OCI-LY3 (cell line): ENCODE results near the gene CACNA2D3.

Experiments used
- H2AFZ ChIP-seq: fragments of 200-600, 300-600 bp; shearing (Covaris generic); 2 replicates; pipeline ENCODE4 v1.6.0; 2014; ENCODE audit warnings: antibody characterized with exemption, low read depth, low read length
- H3K27ac ChIP-seq: fragments of 200-600, 300-600 bp; sonication (generic); 2 replicates; pipeline ENCODE4 v1.5.1; 2014; ENCODE audit warnings: mild to moderate bottlenecking, low read length, moderate library complexity, mixed read lengths
- H3K27me3 ChIP-seq: fragments of 200-600, 300-600 bp; sonication (generic); 2 replicates; pipeline ENCODE4 v1.6.1; 2014; ENCODE audit warnings: low read depth, low read length, mixed read lengths
- H3K36me3 ChIP-seq: fragments of 200-600, 300-600 bp; sonication (generic); replicated peaks from 2 replicates; pipeline ENCODE3; 2014; ENCODE audit warnings: low read depth, low read length, mixed read lengths
- H3K4me1 ChIP-seq: fragments of 300-600, 200-600 bp; sonication (generic); 2 replicates; pipeline ENCODE4 v1.6.1; 2014; ENCODE audit warnings: low read length, mixed read lengths
- H3K4me2 ChIP-seq: fragments of 200-600, 300-600 bp; sonication (generic); 2 replicates; pipeline ENCODE4 v1.6.1; 2014; ENCODE audit warnings: low read length, mixed read lengths
- H3K4me3 ChIP-seq: fragments of 300-600, 200-600 bp; sonication (generic); 2 replicates; pipeline ENCODE4 v1.5.1; 2014; ENCODE audit warnings: antibody characterized with exemption, mild to moderate bottlenecking, low read length, moderate library complexity
- H3K79me2 ChIP-seq: fragments of 300-600, 200-600 bp; shearing (Covaris generic); 2 replicates; pipeline ENCODE4 v1.6.1; 2014; ENCODE audit warnings: mild to moderate bottlenecking, low read length, mixed read lengths
- H3K9ac ChIP-seq: fragments of 300-600, 200-600 bp; shearing (Covaris generic); 2 replicates; pipeline ENCODE4 v1.6.0; 2014; ENCODE audit warnings: mild to moderate bottlenecking, low read length, moderate library complexity
- H3K9me3 ChIP-seq: fragments of 200-600, 300-600 bp; shearing (Covaris generic); 2 replicates; pipeline ENCODE4 v1.6.1; 2014; ENCODE audit warnings: low read length, mixed read lengths; ENCODE audit not compliant: insufficient read depth
- H4K20me1 ChIP-seq: fragments of 200-600, 300-600 bp; sonication (generic); 2 replicates; pipeline ENCODE4 v1.6.1; 2016; ENCODE audit warnings: low read length, mixed read lengths; ENCODE audit not compliant: insufficient read depth
- EZH2phosphoT487 ChIP-seq: fragments of 200-600 bp; shearing (Covaris generic); IDR thresholded peaks from 2 replicates; pipeline ENCODE4 v1.6.1; 2018; ENCODE audit warnings: antibody characterized with exemption, mixed run types, low read depth
- TF ChIP-seq, protein P1 (sequence below): fragments of 200-600, 300-600 bp; sonication (generic); IDR thresholded peaks from 2 replicates; pipeline ENCODE4 v1.5.1; 2014; ENCODE audit warnings: antibody characterized with exemption, low read length, low read depth

Gene CACNA2D3

DNA sequence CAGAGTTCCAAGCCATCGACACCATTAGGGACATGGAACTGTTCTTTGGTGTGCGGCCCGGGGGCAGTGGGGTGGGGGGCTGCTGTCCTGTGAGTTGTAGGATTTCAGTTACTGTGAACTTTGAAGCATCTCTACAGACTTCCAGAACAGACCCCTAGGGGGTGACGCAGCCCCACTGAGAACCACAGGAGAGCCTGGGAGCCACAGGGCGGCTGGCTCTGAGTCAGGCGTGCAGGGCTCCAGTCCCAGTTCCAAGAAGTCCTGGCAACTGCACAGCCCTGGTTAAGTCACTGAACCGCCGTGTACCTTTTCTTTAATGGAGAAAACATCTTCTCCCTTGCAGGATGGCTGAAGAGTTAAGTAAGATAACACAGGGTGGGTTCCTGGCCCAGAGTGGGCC lies 829.1 kb downstream of the CACNA2D3 start:
- Histone ChIP-seq H3K9ac (no peak overlapping the region), H3K27ac (no peak overlapping the region), H3K4me1 (no peaks in the 10 kb centered on the region), H2AFZ (no peak overlapping the region), H4K20me1 (no peaks in the 10 kb centered on the region; the same call in 1 of the 2 replicates), H3K9me3 (no peaks in the 10 kb centered on the region), H3K36me3 (no peaks in the 10 kb centered on the region), H3K27me3 (peaks cover 4% of the 10 kb centered on the region; the same call in 1 of the 2 replicates), H3K4me2 (no peak overlapping the region), H3K4me3 (no peak overlapping the region), H3K79me2 (no peaks in the 10 kb centered on the region)
- TF ChIP-seq EZH2phosphoT487 = no peak
- TF ChIP-seq, protein P1, sequence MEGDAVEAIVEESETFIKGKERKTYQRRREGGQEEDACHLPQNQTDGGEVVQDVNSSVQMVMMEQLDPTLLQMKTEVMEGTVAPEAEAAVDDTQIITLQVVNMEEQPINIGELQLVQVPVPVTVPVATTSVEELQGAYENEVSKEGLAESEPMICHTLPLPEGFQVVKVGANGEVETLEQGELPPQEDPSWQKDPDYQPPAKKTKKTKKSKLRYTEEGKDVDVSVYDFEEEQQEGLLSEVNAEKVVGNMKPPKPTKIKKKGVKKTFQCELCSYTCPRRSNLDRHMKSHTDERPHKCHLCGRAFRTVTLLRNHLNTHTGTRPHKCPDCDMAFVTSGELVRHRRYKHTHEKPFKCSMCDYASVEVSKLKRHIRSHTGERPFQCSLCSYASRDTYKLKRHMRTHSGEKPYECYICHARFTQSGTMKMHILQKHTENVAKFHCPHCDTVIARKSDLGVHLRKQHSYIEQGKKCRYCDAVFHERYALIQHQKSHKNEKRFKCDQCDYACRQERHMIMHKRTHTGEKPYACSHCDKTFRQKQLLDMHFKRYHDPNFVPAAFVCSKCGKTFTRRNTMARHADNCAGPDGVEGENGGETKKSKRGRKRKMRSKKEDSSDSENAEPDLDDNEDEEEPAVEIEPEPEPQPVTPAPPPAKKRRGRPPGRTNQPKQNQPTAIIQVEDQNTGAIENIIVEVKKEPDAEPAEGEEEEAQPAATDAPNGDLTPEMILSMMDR = no peak

DNA sequence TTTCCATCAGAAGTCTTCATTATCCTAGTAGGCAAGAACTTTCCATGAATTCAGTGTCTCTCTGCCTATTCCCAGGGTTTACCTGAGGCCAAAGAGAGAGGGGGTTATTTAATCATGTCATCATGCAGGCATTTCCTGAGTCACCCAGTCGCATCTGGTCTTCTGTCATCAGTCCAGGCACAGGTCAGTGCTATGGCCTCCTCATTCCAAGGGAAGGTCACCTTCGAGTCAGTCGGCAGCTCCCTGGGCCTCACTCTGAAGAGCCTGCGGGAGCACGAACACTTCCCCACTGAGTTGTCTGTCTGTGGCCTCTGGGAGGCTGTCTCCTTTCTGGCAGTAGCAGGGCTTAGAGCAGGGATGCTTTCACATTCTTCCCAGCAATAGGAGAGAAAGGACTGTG lies 831.7 kb downstream of the CACNA2D3 start:
- Histone ChIP-seq H3K27ac (no peak overlapping the region), H3K4me3 (no peak overlapping the region), H3K4me1 (no peaks in the 10 kb centered on the region), H3K9ac (no peak overlapping the region), H2AFZ (no peak overlapping the region), H3K36me3 (no peaks in the 10 kb centered on the region), H4K20me1 (no peaks in the 10 kb centered on the region; the same call in 1 of the 2 replicates), H3K9me3 (no peaks in the 10 kb centered on the region), H3K79me2 (no peaks in the 10 kb centered on the region), H3K4me2 (no peak overlapping the region), H3K27me3 (no peaks in the 10 kb centered on the region; the same call in 1 of the 2 replicates)
- no peak for TF ChIP-seq EZH2phosphoT487
- TF ChIP-seq, protein P1 = no peak

DNA sequence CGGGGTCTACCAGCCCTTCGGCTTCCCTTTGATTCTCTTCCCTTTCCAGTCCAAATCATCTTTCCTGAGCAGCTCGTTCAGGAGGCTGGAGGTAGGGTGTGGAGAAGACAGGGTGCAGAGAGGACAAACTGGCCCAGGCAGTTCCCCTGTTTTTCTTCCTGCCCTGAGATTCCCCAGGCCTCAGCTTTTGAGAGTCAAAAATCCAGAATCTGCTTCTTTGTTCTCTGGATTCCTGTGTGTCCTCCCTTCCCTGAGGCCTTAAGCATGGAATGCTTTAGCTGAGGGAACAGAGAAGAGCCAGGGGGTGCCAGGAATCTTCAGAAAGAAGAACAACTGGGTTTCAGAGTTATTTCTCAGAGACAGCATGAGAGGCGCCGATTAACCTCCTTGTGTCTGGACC lies 832.2 kb downstream of the CACNA2D3 start:
- no peaks in the 10 kb centered on the region for H3K9me3 ChIP-seq
- H3K27me3 ChIP-seq = no peaks in the 10 kb centered on the region; the same call in 1 of the 2 replicates
- no peak overlapping the region for H2AFZ ChIP-seq
- H3K27ac ChIP-seq = no peak overlapping the region
- H3K4me1 ChIP-seq = no peaks in the 10 kb centered on the region
- H4K20me1 ChIP-seq = no peaks in the 10 kb centered on the region
- TF ChIP-seq, protein P1 = no peak
- no peak for TF ChIP-seq EZH2phosphoT487
- no peaks in the 10 kb centered on the region for H3K36me3 ChIP-seq
- no peak overlapping the region for H3K4me3 ChIP-seq
- no peaks in the 10 kb centered on the region for H3K79me2 ChIP-seq
- H3K9ac ChIP-seq = no peak overlapping the region
- H3K4me2 ChIP-seq = no peak overlapping the region

DNA sequence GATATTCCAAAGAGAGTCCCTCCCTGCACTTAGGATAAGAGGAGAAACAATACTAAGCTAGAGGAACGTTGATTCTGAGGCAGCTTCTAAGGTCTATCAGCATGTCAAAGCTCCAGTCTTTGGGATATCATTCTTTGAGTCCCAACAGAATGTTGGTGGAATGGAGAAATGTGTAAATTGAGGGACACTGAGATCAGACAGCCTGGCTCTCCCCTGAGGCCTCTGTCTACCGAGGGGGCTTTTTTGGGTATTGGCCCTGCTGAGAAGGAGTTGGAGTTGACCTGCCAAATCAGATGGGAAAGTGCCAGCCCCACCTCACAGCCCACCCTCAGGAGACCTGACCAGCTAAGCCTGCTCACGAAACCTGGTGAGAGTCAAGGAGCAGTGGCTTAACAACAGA lies 833.1 kb downstream of the CACNA2D3 start:
- Histone ChIP-seq H3K4me2 (no peak overlapping the region), H3K79me2 (no peaks in the 10 kb centered on the region), H3K36me3 (no peaks in the 10 kb centered on the region), H3K4me1 (no peaks in the 10 kb centered on the region), H3K27ac (no peak overlapping the region), H3K9ac (no peak overlapping the region), H3K9me3 (no peaks in the 10 kb centered on the region), H3K4me3 (no peak overlapping the region), H2AFZ (no peak overlapping the region), H3K27me3 (no peaks in the 10 kb centered on the region; the same call in 1 of the 2 replicates), H4K20me1 (no peaks in the 10 kb centered on the region)
- no peak for TF ChIP-seq EZH2phosphoT487
- TF ChIP-seq, protein P1 = no peak
